DND-41 (cell line): ENCODE data around the gene INSM1.

ENCODE experiments used
- ATAC-seq: fragments of 200-7000 bp; cut with Tn5 transposase; 3 replicates; pipeline ENCODE4 v1.9.1; 2021; ENCODE audit warnings: low read depth; ENCODE audit not compliant: insufficient read depth
- DNase-seq: peaks from one replicate; pipeline ENCODE4 v3.0.0-alpha.2; 2020
- H2AFZ ChIP-seq: 2 replicates; pipeline ENCODE4 v1.6.0; 2012; ENCODE audit warnings: low read depth, low read length
- H3K27ac ChIP-seq: 2 replicates; pipeline ENCODE4 v1.5.1; 2012; ENCODE audit warnings: low read length, inconsistent platforms
- H3K27me3 ChIP-seq: fragments of 200-600 bp; sonication (generic); 2 replicates; pipeline ENCODE4 v1.6.0; 2012; ENCODE audit warnings: low read length, mild to moderate bottlenecking, inconsistent platforms; ENCODE audit not compliant: insufficient read depth, poor library complexity
- H3K36me3 ChIP-seq: 2 replicates; pipeline ENCODE4 v1.5.1; 2012; ENCODE audit warnings: low read length, inconsistent platforms; ENCODE audit not compliant: insufficient read depth
- H3K4me1 ChIP-seq: 2 replicates; pipeline ENCODE4 v1.5.1; 2012; ENCODE audit warnings: mild to moderate bottlenecking, low read length; ENCODE audit not compliant: insufficient read depth
- H3K4me2 ChIP-seq: 2 replicates; pipeline ENCODE4 v1.6.0; 2012; ENCODE audit warnings: mild to moderate bottlenecking, moderate library complexity, low read length, inconsistent platforms; ENCODE audit not compliant: insufficient read depth
- H3K4me3 ChIP-seq, 2 experiments: fragments of 200-600 bp in 1 of 2; shearing (Covaris generic) in 1 of 2; 2 replicates each; pipeline ENCODE4 v1.5.1; 2012 to 2016; ENCODE audit warnings: inconsistent platforms in 2 of 2, low read length in 2 of 2, mild to moderate bottlenecking in 2 of 2, low read depth in 1 of 2, moderate library complexity in 1 of 2
- H3K79me2 ChIP-seq: 2 replicates; pipeline ENCODE4 v1.6.0; 2012; ENCODE audit warnings: low read length, inconsistent platforms; ENCODE audit not compliant: insufficient read depth
- H3K9ac ChIP-seq: 2 replicates; pipeline ENCODE4 v1.6.0; 2012; ENCODE audit warnings: low read depth, mild to moderate bottlenecking, inconsistent platforms, low read length, moderate library complexity
- H3K9me3 ChIP-seq: 2 replicates; pipeline ENCODE4 v1.5.1; 2012; ENCODE audit warnings: low read length, moderate library complexity, mild to moderate bottlenecking, inconsistent platforms; ENCODE audit not compliant: insufficient read depth, severe bottlenecking
- H4K20me1 ChIP-seq: 2 replicates; pipeline ENCODE4 v1.6.0; 2012; ENCODE audit warnings: low read length; ENCODE audit not compliant: insufficient read depth
- CTCF ChIP-seq: IDR thresholded peaks from 2 replicates; pipeline ENCODE4 v1.5.1; 2012; ENCODE audit warnings: borderline replicate concordance, low read length, moderate library complexity, mild to moderate bottlenecking; ENCODE audit not compliant: poor library complexity, severe bottlenecking; ENCODE audit errors: extremely low read depth
- EZH2 ChIP-seq: IDR thresholded peaks from 3 replicates; pipeline ENCODE4 v1.6.1; 2012; ENCODE audit warnings: borderline replicate concordance, low read depth, mild to moderate bottlenecking, moderate library complexity, low read length, inconsistent platforms; ENCODE audit not compliant: severe bottlenecking

The INSM1 gene

GRCh38 chr20:20321917-20322316 is 46.0 kb upstream of the INSM1 start:
- ATAC-seq, result no peak
- no peaks in the 10 kb centered on the region for H3K4me1 ChIP-seq
- TF ChIP-seq EZH2, result no peak
- TF ChIP-seq CTCF, result no peak
- H3K27ac ChIP-seq, result no peak overlapping the region
- H3K36me3 ChIP-seq, result no peaks in the 10 kb centered on the region
- no peak overlapping the region for H3K4me3 ChIP-seq
- H4K20me1 ChIP-seq, result no peaks in the 10 kb centered on the region
- no peak overlapping the region for H3K4me2 ChIP-seq
- H3K9me3 ChIP-seq, result no peaks in the 10 kb centered on the region
- H3K9ac ChIP-seq, result no peak overlapping the region
- no peak overlapping the region for H2AFZ ChIP-seq
- no peak for DNase-seq
- no peaks in the 10 kb centered on the region for H3K27me3 ChIP-seq
- H3K79me2 ChIP-seq, result no peaks in the 10 kb centered on the region

- ATAC-seq, result no peak
- H3K9ac ChIP-seq, result no peak overlapping the region
- no peak overlapping the region for H3K4me2 ChIP-seq
- H3K36me3 ChIP-seq, result no peaks in the 10 kb centered on the region
- no peak overlapping the region for H3K4me3 ChIP-seq
- H2AFZ ChIP-seq, result no peak overlapping the region
- no peaks in the 10 kb centered on the region for H4K20me1 ChIP-seq
- TF ChIP-seq EZH2 (no peak), CTCF (no peak)
- DNase-seq, result no peak
- H3K9me3 ChIP-seq, result no peaks in the 10 kb centered on the region
- H3K4me1 ChIP-seq, result no peaks in the 10 kb centered on the region
- no peaks in the 10 kb centered on the region for H3K79me2 ChIP-seq
- no peak overlapping the region for H3K27ac ChIP-seq
- H3K27me3 ChIP-seq, result no peaks in the 10 kb centered on the region
Observed at GRCh38 chr20:20322912-20323311, 45.0 kb upstream of the INSM1 start.

GRCh38 chr20:20327746-20328145 is 40.2 kb upstream of the INSM1 start:
- Histone ChIP-seq H3K36me3 (no peaks in the 10 kb centered on the region), H3K4me2 (no peak overlapping the region), H3K4me1 (no peaks in the 10 kb centered on the region), H3K9me3 (no peaks in the 10 kb centered on the region), H3K27ac (no peak overlapping the region), H3K4me3 (no peak overlapping the region), H3K27me3 (peaks cover 7% of the 10 kb centered on the region), H4K20me1 (no peaks in the 10 kb centered on the region), H3K79me2 (no peaks in the 10 kb centered on the region), H3K9ac (no peak overlapping the region), H2AFZ (no peak overlapping the region)
- TF ChIP-seq EZH2 (no peak), CTCF (no peak)
- no peak for DNase-seq
- no peak for ATAC-seq

- Histone ChIP-seq H2AFZ (no peak overlapping the region), H3K27ac (no peak overlapping the region), H3K4me2 (no peak overlapping the region), H3K4me1 (no peaks in the 10 kb centered on the region), H3K79me2 (no peaks in the 10 kb centered on the region), H3K9me3 (no peaks in the 10 kb centered on the region), H3K4me3 (no peak overlapping the region), H4K20me1 (no peaks in the 10 kb centered on the region), H3K36me3 (no peaks in the 10 kb centered on the region), H3K9ac (no peak overlapping the region), H3K27me3 (peaks cover 7% of the 10 kb centered on the region)
- TF ChIP-seq EZH2, result no peak
- ATAC-seq (no peak), DNase-seq (no peak)
Observed at GRCh38 chr20:20329564-20329963, 38.3 kb upstream of the INSM1 start.
